Suprapubic skin (tissue), 4 donors: ENCODE results near the gene SPATA4. TPM values are rescaled to one million over a fixed set of nuclear protein-coding genes. Genes with fewer than 3 reads are reported as not detected.

Source experiments
- DNase-seq, 2 donors: peaks; one replicate each; pipeline ENCODE4 v3.0.0-alpha.2; 2019; ENCODE audit warnings: low spot score in 2 of 2
- H3K27ac ChIP-seq: fragments of 200-600 bp; sonication (generic); one replicate; pipeline ENCODE4 v1.5.1; 2019
- H3K27me3 ChIP-seq: fragments of 200-600 bp; sonication (generic); one replicate; pipeline ENCODE4 v1.5.1; 2019
- H3K36me3 ChIP-seq: fragments of 200-600 bp; sonication (generic); one replicate; pipeline ENCODE4 v1.5.1; 2019
- H3K4me1 ChIP-seq: fragments of 200-600 bp; sonication (generic); one replicate; pipeline ENCODE4 v1.5.1; 2019
- H3K4me3 ChIP-seq: fragments of 200-600 bp; sonication (generic); one replicate; pipeline ENCODE4 v1.5.1; 2019; ENCODE audit warnings: mild to moderate bottlenecking
- H3K9me3 ChIP-seq: fragments of 200-600 bp; sonication (generic); one replicate; pipeline ENCODE4 v1.5.1; 2019
- CTCF ChIP-seq, 2 donors: fragments of 200-600 bp in 1 of 2; fragments of 450-650 bp in 1 of 2; sonication (generic) in 1 of 2; IDR thresholded peaks; one replicate each; pipeline ENCODE4 v1.5.1; 2016 to 2019; ENCODE audit warnings: antibody characterized with exemption in 2 of 2, mild to moderate bottlenecking in 1 of 2, moderate library complexity in 1 of 2
- EP300 ChIP-seq: sonication (generic); formaldehyde crosslinking; IDR thresholded peaks from one replicate; pipeline ENCODE4 v1.6.1; 2017; ENCODE audit warnings: antibody characterized with exemption
- POLR2A ChIP-seq, 2 donors: fragments of 450-650 bp; IDR thresholded peaks; one replicate each; pipeline ENCODE4 v1.6.1; 2017; ENCODE audit warnings: antibody characterized with exemption in 2 of 2, mild to moderate bottlenecking in 2 of 2, moderate library complexity in 2 of 2
- POLR2AphosphoS5 ChIP-seq, 3 donors: sonication (generic); formaldehyde crosslinking; IDR thresholded peaks; one replicate each; pipeline ENCODE4 v1.6.1; 2017; ENCODE audit warnings: antibody characterized with exemption in 3 of 3
- WGBS: methylation state at CpG from one replicate; pipeline ENCODE4 v1.1.5; 2018; 5-methylcytosine and 5-hydroxymethylcytosine counted together
- total RNA-seq, 4 donors: library from RNA; depleted of rRNA; stranded (reverse); fragments of >200 nt; gene quantifications; one replicate each; pipeline ENCODE4 v1.1.0, GENCODE V29; 2016

The SPATA4 gene
- total RNA-seq: under 1 TPM in 1 of 4 donors, not detected in 3; 0.57 TPM

GRCh38 chr4:176195184-176195978, at the start of gene SPATA4:
SPATA4 (minus strand) TSS chr4:176195585; CDS start chr4:176195562, 23 bp downstream.
- Histone ChIP-seq H3K4me3 (peak within 1 kb of the TSS; percentile 74), H3K4me1 (peaks cover 5% of the 10 kb centered on the region), H3K36me3 (no peaks in the 10 kb centered on the region), H3K9me3 (no peaks in the 10 kb centered on the region), H3K27me3 (peaks cover 3% of the 10 kb centered on the region), H3K27ac (peak within 1 kb of the TSS; percentile 39)
- TF ChIP-seq POLR2A (IDR thresholded peaks at IDR 0.05): peak in 1 of 2 donors; percentile 35
- TF ChIP-seq POLR2AphosphoS5 (IDR thresholded peaks at IDR 0.05): peak in 1 of 3 donors; percentile 14
- no peak for TF ChIP-seq EP300
- no peak for TF ChIP-seq CTCF (IDR thresholded peaks at IDR 0.05)
- DNase-seq: peak; percentile 94
- 1% methylated on average over 28 of the region's 45 CpGs for WGBS

GRCh38 chr4:176242764-176243347, 47.5 kb upstream of the SPATA4 start:
- Histone ChIP-seq H3K9me3 (no peaks in the 10 kb centered on the region), H3K27ac (no peak overlapping the region), H3K27me3 (no peaks in the 10 kb centered on the region), H3K36me3 (no peaks in the 10 kb centered on the region), H3K4me1 (no peaks in the 10 kb centered on the region), H3K4me3 (no peak overlapping the region)
- 95% methylated on average over 1 of the region's 1 CpG for WGBS
- no peak for DNase-seq
- TF ChIP-seq EP300 (no peak), CTCF (IDR thresholded peaks at IDR 0.05) (no peak), POLR2AphosphoS5 (IDR thresholded peaks at IDR 0.05) (no peak), POLR2A (IDR thresholded peaks at IDR 0.05) (no peak)

- DNase-seq: no peak
- no peaks in the 10 kb centered on the region for H3K9me3 ChIP-seq
- H3K27ac ChIP-seq: no peak overlapping the region
- H3K4me3 ChIP-seq: no peak overlapping the region
- H3K36me3 ChIP-seq: no peaks in the 10 kb centered on the region
- 88% methylated on average over 8 of the region's 8 CpGs for WGBS
- TF ChIP-seq POLR2A (IDR thresholded peaks at IDR 0.05) (no peak), EP300 (no peak), POLR2AphosphoS5 (IDR thresholded peaks at IDR 0.05) (no peak), CTCF (IDR thresholded peaks at IDR 0.05) (no peak)
- no peaks in the 10 kb centered on the region for H3K4me1 ChIP-seq
- H3K27me3 ChIP-seq: no peaks in the 10 kb centered on the region
Measured at GRCh38 chr4:176241703-176242102, 46.3 kb upstream of the SPATA4 start.

GRCh38 chr4:176238826-176239225, 43.4 kb upstream of the SPATA4 start:
- 64% methylated on average over 4 of the region's 4 CpGs for whole genome bisulfite sequencing
- no peak for TF ChIP-seq CTCF (IDR thresholded peaks at IDR 0.05)
- no peak for TF ChIP-seq EP300
- no peak for TF ChIP-seq POLR2A (IDR thresholded peaks at IDR 0.05)
- no peak for TF ChIP-seq POLR2AphosphoS5 (IDR thresholded peaks at IDR 0.05)
- no peak for DNase-seq
- no peaks in the 10 kb centered on the region for H3K4me1 ChIP-seq
- no peaks in the 10 kb centered on the region for H3K27me3 ChIP-seq
- no peaks in the 10 kb centered on the region for H3K36me3 ChIP-seq
- H3K27ac ChIP-seq: no peak overlapping the region
- H3K9me3 ChIP-seq: no peaks in the 10 kb centered on the region
- H3K4me3 ChIP-seq: no peak overlapping the region

- no peak for DNase-seq
- TF ChIP-seq CTCF (IDR thresholded peaks at IDR 0.05) (no peak), POLR2AphosphoS5 (IDR thresholded peaks at IDR 0.05) (no peak), POLR2A (IDR thresholded peaks at IDR 0.05) (no peak), EP300 (no peak)
Measured at GRCh38 chr4:176238157-176238610, 42.8 kb upstream of the SPATA4 start.

More at GRCh38 chr4:176238157-176238610, 42.8 kb upstream of the SPATA4 start:
- H3K4me1 ChIP-seq: no peaks in the 10 kb centered on the region
- no peaks in the 10 kb centered on the region for H3K36me3 ChIP-seq
- 42% methylated on average over 7 of the region's 7 CpGs for WGBS
- no peaks in the 10 kb centered on the region for H3K9me3 ChIP-seq
- H3K4me3 ChIP-seq: no peak overlapping the region
- no peak overlapping the region for H3K27ac ChIP-seq
- no peaks in the 10 kb centered on the region for H3K27me3 ChIP-seq
